ENCODE measurements around the gene SZRD1.
A peak's percentile ranks its signal among the peaks of the same experiment; 100 is the strongest.
"Not testable (repeated sequence)": the region's sequence is repeated elsewhere in the genome, so short reads cannot be mapped to it uniquely, and the experiment has no call there.

The SZRD1 gene, protein sequence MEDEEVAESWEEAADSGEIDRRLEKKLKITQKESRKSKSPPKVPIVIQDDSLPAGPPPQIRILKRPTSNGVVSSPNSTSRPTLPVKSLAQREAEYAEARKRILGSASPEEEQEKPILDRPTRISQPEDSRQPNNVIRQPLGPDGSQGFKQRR

DNA sequence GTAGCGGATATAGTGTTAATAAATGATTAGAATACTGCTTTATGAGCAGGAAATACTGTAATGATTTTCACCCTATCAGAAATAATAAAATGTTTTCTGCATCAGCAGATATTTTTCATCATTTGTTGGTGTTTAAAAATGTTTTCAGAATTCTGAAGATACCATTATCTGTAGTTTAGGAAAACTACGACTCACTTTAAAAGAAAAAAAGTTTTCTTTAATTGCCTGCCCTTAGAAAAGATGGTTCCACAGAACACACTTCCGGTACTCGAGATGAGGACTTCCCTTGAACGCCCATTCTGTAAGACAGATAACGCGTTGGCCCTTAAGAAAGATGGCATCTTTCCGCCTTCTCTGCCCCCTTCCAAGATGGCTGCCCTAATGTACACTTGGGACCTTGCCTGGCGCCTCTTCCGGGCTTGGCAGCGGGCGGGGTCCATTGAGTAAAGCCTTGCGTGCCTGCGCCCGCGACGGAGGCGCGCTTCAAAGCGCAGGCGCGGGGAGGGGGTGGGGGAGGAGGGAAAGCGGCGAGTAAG lies at the start of gene SZRD1:
Gene SZRD1 (plus strand): TSS at position 521 of the 536 bp plus-strand sequence. CDS start 16 bp downstream, outside the sequence.
- peak; percentile 98 for DNase-seq (ENCODE audit: low spot score)

DNA sequence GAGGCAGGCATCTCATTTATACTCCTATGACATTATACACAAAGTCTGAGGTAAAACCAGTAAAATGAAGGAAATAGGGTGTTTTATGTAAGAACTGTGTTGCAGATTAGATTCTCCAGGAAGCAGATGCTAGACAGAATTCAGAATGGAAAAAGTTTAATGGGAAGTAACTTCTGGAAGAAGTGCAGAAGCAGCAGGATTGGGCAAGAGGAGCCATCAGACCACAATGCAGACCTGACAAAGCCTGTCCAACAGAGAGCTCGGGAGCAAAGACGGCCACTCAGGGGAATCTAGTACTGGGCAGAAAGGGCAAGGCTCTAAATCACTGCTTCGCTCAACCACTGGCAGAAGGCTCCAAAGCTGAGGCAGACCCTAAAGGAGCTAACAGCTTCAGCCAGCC lies 48.5 kb upstream of the SZRD1 start:
- DNase-seq (ENCODE audit: low spot score) = no peak

DNA sequence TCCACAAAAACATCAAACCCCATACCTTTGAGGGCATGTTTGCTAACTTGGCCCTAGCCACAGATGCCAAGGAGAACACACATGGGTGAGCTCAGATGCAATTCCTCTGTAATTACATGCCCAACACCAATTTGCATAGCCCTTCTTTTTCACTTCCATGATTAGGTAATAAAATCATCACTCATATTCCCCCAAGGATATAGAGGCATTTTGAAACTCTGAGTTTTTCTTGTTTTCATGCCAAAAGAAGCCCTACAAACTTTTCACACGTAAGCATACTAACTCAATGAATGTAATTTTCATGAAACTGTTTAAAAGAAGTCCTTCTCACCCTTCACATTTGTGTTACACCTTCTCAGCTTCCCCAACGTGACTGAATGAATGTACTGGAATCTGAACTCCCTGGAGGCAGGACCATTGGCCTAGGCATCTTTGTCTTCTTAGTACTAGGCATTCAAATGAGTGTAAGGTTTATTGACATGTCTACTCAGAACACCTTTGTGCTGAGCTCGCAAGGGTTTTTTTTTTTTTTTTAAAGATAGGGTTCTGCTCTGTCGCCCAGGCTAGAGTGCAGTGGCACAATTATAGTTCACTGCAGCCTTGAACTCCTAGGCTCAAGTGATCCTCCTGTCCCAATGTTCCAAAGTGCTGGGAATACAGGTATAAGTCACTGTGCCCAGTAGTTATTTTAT lies 45.7 kb upstream of the SZRD1 start:
- no peak for DNase-seq (ENCODE audit: low spot score)

DNA sequence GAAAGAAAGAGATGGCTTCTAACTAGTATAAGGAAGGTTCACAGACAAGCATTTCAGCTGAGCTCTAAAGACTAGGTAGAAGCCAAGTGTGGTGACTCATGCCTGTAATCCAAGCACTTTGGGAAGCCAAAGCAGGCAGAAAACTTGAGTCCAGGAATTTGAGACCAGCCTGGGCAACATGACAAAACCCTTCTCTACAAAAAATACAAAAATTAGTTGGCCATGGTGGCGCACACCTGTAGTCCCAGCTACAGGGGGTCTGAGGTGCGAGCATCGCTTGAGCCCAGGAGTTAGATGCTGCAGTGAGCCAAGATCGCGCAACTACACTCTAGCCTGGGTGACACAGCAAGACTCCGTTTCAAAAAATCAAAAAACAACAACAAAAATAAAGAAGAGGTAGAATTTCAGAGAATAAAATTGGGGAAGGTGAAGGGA lies 42.6 kb upstream of the SZRD1 start:
- no peak for DNase-seq (ENCODE audit: low spot score)

DNA sequence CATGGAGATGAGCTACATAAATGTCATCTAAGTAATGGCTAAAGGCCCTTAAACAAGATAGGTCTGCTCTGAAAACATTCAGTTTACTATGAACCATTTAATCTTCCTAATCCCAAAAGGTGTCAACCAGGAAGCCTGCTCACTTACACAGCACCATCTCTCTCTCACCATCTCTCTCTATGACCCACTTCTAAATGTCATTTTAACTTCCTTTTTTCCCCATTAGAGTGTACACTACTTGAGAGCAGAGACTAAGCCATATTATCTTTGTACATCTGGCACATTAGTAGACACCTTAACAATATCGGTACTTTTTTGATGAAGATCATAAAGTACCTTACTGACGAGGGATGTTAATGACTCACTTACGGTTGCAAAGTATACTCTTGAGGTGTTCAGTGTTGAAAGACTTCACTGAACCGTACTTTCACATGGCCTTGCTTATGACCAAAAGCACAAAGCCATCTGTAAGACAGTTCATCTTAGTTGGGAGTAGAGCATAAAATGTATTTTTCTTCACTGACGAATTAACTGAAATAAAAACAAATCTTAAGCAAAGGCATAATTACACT lies 40.1 kb upstream of the SZRD1 start:
- DNase-seq (ENCODE audit: low spot score) = no peak

DNA sequence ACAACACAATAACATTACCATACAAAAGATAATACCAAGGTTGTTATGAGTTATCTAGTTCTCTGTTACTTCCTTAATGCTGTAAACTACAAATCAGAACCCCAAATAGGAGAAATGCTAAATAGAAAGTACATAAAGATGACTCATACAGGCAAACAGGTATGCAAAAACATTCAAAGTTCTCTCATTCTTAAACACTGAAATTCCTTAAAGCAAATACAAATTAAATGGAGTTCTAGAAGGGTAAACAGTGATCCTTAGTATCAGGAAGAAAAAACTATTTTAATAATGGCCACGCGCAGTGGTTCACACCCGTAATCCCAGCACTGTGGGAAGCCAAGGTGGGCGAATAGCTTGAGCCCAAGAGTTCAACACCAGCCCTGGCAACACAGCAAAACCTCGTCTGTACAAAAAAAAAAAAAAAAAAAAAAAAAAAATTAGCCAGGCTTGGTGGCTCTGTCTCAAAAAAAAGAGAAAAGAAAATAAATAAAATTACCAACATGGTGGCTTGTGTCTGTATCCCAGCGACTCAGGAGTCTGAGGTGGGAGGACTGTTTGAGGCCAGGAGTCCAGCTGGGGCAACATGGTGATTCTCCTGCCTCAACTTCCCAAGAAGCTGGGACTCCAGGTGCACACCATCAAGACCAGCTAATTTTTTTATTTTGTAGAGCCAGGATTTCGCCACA lies 32.2 kb upstream of the SZRD1 start:
- DNase-seq (ENCODE audit: low spot score) = no peak

DNA sequence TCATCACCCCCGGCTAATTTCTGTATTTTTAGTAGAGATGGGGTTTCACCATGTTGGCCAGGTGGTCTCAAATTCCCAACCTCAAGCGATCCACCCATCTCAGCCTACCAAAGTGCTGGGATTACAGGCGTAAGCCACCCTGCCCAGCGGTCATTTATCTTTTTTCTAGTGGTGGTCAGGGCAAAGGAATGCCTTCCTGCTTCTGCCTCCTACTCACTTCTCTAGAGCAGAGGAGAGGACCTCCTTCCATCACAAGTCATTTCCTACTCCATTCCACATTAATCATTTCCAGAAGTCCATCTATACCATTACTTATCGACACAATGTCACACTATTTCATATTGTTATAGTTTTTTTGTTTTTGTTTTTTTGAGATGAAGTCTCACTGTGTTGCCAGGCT lies 28.1 kb upstream of the SZRD1 start:
- DNase-seq (ENCODE audit: low spot score) = no peak

DNA sequence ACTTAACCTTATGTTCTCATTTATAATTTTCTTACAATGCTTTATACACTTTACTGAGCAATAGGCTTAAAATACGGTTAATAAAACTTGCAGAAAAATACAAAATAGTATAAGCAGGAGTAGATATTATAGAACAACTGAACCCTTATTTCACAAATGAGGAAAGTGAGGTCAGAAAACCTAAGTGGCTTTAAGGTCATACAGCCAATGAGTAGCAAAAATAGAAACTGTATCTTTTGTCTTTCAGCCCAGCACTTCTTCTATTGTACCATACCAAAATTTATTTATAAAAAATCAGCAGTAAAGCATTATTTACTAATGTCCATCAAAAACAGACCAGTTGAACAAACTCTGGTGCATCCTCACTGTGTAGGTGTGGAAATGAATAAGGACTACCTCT lies 26.4 kb upstream of the SZRD1 start:
- DNase-seq (ENCODE audit: low spot score) = no peak

DNA sequence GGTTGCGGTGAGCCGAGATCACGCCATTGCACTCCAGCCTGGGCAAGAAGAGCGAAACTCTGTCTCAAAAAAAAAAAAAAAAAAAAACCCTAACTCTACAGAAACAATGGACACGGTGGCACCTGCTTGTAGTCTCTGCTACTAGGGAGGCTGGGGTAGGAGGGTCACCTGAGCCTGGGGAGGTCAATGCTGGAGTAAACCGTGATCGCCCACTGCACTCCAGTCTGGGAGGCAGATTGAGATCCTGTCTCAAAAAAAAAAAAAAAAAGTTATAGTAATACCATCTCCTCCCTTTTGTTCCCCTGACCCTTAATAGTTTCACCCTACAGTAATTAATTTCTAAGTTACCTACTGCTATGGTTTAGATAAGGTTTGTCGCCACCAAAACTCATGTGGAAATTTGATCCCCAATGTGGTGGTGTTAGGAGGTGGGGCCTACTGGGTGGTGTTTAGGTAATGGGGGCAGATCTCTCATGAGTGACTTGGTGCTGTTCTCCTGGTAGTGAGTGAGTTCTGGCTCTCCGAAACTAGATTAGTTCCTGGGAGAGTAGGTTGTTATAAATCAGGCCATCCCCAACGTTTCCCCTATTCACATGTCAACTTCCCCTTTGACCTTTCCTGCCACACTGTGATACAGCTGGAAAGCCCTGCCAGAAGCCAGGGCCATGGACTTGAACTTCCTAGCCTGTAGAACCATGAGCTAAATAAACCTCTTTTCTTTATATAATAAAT lies 24.5 kb upstream of the SZRD1 start:
- DNase-seq (ENCODE audit: low spot score) = no peak

DNA sequence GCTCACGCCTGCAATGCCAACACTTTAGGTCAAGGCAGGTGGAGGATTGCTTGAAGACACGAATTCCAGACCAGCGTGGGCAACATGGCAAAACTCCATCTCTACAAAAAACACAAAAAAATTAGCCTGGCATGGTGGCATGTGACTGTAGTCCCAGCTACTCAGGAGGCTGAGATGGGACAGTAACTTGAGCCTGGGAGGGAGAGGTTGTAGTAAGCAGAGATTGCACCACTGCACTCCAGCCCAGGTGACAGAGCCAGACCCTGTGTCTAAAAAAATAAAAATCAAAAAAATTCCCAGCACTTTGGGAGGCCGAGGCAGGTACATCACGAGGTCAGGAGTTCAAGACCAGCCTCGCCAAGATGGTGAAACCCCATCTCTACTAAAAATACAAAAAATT lies 23.8 kb upstream of the SZRD1 start:
- not testable (repeated sequence) for DNase-seq (ENCODE audit: low spot score)

DNA sequence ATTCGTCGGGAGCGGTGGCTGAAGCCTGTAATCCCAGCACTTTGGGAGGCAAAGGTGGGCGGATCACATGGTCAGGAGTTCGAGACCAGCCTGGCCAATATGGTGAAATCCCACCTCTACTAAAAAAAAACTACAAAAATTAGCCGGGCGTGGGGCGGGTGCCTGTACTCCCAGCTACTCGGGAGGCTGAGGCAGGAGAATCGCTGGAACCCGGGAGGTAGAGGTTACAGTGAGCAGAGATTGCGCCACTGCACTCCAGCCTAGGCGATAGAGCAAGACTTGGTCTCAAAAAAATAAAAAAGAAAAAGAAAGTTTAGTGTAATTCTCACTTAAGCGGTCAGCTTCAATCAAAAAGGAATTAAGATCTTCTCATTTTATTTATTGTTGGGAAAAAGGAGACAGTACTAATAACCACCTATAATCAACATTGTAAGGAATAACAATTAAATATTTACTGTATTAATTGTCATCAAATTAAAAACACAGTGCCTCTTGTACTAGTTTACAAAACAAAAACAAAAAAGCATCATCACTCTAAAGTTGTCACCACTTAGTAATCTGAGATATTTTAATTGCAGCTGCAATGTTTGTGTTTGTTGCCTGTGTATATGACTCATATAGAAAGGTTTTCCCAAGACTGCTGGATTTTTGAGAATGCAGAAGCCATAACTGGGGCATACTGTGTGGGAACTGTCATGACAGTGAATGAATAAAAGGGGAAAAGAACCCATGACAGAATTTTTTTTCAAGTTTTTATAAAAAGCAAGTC lies 18.4 kb upstream of the SZRD1 start:
- peak; percentile 27 for DNase-seq (ENCODE audit: low spot score)

DNA sequence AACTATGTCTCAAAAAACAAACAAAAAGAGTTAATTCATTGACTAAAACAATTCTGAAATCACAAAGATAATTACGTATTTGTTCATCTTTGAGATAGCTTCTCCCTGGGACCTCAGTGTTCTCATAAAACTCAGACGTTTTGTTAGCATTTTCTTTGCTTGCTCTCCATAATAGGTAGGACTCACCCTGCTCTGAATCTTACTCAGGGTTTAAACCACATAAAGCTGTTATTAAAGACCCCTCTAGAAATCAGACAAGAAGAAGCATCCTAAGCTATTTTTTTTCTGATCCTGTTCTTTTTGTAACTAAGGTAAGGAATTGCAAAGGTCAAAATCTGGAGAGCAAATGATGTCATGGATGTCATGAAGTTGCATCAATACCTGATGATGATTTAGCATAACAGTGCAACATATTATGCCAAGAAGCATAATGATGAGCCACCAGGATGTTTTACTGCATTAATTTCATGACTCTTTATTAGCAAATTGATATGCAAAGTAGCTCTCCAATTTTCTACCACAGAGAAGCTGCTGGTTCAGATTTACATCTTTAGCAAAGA lies 17.1 kb upstream of the SZRD1 start:
- peak; percentile 51 for DNase-seq (ENCODE audit: low spot score)

DNA sequence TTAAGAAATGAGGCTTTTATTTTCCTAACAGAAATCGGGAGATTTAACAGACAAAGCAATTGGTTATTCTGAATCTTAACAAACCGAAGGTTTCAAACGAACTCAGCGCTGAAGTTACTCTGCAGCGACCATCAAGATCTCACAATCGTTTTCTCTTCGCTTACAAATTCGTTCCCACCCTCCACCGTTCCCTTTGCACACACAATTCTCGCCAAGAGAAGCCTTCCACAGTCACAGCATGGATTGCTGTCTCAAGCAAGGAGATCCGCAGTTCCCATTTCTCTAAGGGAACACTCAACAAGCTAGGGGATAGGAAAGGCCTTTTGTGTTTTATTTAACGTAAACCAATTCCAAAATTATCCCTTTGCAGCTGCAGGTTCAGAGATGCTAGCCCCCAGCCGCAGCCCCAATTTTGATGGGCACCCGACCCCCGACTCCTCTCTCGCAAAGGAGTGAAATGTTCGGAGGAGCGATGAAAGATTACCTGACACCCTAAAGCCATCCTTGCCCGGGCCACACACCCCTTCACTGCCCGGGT lies 15.5 kb upstream of the SZRD1 start:
- peak; percentile 54 for DNase-seq (ENCODE audit: low spot score)

DNA sequence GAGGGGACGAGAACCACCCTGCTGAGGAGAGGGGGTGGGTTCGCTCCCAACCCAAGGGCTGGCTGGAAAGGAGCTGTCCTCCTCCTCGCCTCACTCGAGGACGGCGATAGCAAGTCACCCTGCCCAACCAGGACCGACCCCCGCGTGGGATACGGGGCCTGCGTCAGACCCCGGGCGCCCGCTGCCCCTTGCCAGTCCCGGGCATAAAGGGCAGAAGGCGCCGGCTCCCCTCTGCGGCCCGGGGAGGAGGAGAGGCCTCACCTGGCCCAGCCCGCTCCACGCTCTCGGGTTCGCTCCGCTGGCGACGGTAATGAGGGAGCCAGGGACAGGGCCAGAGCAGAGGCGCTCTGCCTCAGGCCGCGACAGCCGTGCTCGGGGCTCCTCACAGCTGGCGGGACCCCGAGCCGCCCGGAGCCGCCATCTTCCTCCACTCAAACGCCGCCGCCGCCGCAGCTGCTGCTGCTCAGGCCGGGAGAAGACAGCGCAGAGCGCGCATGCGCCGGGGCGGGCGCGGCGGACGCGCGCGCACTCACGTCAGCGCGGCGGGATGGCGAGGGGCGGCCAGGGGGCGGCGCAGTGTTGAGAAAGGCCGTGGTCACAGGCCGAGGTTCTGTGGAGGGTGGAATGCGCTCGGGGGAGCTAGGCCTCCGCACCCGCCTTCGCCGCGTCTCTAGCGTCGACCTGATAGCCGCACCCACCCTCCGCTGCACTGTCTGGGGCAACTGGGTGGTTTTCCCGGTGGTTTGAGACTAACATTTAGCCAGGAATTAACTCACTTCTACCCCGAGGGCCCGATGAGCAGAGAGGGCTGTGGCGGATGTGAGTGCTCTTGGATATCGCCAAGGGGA lies 14.8 kb upstream of the SZRD1 start, which contains the start of gene FBXO42:
Gene FBXO42 (minus strand): TSS at position 487 of the 848 bp plus-strand sequence. CDS start 37,062 bp downstream, outside the sequence.
- peak; percentile 91 for DNase-seq (ENCODE audit: low spot score)

DNA sequence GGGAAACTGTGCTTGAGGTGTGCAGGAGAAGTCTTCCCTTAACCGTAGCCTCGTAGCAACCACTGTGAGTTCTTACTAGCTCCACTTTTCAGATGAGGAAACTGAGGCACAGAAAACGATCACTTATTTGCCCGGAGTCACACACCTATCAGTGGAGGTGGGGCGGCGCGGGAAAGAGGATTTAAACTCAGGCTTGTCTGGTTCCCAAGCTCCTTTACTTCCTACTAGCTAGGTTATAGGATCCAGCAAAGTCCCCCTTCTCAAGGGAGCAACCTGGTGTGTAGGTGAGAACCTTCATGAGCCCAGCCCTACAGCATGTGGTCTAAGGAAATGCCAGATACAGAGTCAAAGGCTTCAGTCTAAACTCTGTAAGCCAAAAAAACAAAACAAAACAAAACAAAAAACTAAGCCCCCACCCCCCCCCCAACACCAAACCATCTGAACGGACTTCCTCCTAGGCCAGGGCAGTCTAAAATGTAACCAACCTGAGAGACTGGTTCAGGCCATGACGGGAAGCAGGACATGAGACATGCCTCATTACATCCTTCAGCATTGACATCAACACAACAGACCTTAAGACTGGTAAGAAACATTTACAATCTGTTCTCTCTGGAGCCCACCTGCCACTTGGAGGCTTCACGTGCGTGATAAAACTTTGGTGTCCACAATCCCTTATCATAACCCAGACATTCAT lies 14.1 kb upstream of the SZRD1 start:
- no peak for DNase-seq (ENCODE audit: low spot score)

DNA sequence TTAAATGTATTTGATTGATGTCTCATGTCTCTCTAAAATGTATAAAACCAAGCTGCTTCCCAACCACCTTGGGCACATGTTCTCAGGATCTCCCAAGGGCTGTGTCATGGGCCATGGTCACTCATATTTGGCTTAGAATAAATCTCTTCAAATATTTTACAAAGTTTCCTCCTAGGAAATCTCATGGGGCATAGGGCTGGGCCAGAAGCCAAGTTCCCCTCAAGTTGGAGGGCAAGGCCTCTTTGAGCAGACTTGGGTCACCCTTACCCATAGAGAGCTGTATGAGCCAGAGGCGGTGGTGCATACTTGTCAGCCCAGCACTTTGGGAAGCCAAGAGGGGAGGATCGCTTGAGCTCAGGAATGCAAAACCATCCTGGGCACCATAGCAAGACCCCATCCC lies 12.4 kb upstream of the SZRD1 start:
- no peak for DNase-seq (ENCODE audit: low spot score)

DNA sequence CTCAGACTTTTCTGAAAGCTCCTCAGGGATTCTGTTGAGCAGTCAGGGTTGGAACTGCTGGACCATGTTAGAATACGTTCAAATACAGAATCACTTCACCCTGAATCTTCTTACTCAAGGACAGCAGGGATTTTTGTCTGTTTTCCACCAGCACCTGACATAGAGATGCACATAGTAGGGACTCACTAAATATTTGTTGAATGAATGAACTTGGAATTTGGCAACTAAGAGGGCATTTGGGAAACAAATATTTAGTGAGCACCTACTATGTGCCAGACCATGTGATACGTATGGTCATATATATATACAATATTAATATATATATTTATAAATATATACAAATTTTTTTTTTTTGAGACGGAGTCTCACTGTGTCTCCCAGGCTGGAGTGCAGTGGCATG lies 10.2 kb upstream of the SZRD1 start:
- DNase-seq (ENCODE audit: low spot score) = no peak

DNA sequence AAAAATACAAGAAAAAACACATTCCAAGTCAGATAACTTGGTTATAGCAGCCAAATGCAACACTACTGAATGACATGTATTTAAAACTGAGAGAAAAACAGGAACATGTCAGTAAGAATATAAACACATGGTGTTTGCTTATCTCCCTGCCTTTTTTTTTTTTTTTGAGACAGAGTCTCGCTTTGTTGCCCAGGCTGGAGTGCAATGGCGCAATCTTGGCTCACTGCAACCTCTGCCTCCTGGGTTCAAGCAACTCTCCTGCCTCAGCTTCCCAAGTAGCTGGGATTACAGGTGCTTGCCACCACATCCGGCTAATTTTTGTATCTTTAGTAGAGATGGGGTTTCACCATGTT lies 1.9 kb upstream of the SZRD1 start:
- DNase-seq (ENCODE audit: low spot score) = not testable (repeated sequence)

Data from hematopoietic multipotent progenitor cell treated with erythropoietin and hydrocortisone succinate and interleukin-3 and kit ligand, for 17 days (in vitro differentiated cells).